GM21381 (cell line): Measurements from ENCODE around the gene CALCB.

Source experiments
- ATAC-seq: cut with Tn5 transposase; IDR thresholded peaks from one replicate; pipeline ENCODE4 v1.9.1; 2021; ENCODE audit warnings: mild to moderate bottlenecking, moderate library complexity; ENCODE audit not compliant: unreplicated experiment

Gene CALCB

DNA sequence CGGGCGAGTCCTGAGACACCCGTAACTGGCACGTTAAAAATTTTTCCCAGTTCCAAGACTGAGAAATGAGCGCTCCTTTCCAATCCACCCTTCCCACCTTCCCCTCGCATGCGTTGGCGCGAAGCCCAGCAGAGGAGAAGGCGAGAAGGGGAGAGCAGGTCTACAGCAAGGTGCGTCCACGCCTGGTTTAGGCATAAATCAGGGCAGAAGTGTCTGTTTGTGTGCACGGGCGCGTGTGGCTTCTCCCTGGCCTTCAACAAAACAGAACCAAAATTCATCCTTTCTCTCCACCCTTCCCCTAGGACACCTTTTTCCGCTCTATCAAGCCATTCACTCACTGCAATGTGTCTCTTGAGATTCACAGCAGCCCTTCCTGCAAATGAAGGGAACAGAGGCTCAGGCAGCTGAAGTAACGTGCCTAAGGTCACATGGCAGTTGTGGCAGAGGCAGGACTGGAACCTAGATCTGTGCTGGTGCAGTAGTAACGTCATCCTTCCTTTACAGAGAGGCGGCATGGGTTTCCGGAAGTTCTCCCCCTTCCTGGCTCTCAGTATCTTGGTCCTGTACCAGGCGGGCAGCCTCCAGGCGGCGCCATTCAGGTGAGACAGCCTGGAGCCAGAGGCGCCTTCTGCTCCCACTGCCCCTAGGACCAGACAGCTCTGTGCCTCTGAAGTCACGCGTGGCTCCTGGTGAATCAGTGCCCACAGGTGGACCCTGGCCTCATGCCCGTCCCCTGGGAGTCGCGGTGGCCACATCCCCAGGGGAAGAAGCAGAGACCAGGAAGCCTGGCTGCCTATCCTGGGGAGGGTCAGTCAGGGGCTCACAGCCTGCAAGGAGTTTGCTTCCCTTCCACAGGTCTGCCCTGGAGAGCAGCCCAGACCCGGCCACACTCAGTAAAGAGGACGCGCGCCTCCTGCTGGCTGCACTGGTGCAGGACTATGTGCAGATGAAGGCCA is 1.1 kb downstream of the CALCB start:
- peak; percentile 93 for ATAC-seq

GRCh38 chr11:15075162-15075526 is 1.8 kb downstream of the CALCB start:
- ATAC-seq, result no peak

DNA sequence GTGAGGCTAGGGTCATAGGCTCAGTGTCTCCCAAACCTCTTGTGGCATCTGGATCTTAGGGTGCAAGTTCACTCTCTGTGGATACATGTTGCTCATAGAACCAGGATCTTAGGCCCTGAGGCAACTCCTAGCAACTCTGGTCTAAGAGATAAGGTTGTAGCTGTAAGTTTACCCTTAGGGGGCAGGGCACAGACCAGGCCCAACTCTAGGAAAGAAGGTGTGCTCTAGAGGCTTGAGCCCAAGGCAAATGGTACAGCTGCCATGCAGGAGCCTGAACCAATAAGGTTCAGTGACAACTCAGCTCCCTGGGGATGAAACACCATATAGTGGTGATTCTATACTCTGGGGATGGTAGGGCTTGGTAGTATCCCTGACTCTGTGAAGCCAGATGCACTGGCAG is 17.8 kb downstream of the CALCB start:
- ATAC-seq, result no peak

- ATAC-seq, result no peak
Observed at GRCh38 chr11:15091625-15092024, 18.2 kb downstream of the CALCB start.

GRCh38 chr11:15093432-15093831 is 20.0 kb downstream of the CALCB start:
- ATAC-seq, result no peak

GRCh38 chr11:15095736-15096228 is 22.4 kb downstream of the CALCB start:
- ATAC-seq, result no peak

GRCh38 chr11:15097411-15097810 is 24.0 kb downstream of the CALCB start:
- no peak for ATAC-seq

GRCh38 chr11:15099267-15099666 is 25.9 kb downstream of the CALCB start:
- ATAC-seq, result no peak

GRCh38 chr11:15101072-15101709 is 27.8 kb downstream of the CALCB start:
- ATAC-seq, result peak; percentile 81

GRCh38 chr11:15104166-15104565 is 30.8 kb downstream of the CALCB start:
- no peak for ATAC-seq

DNA sequence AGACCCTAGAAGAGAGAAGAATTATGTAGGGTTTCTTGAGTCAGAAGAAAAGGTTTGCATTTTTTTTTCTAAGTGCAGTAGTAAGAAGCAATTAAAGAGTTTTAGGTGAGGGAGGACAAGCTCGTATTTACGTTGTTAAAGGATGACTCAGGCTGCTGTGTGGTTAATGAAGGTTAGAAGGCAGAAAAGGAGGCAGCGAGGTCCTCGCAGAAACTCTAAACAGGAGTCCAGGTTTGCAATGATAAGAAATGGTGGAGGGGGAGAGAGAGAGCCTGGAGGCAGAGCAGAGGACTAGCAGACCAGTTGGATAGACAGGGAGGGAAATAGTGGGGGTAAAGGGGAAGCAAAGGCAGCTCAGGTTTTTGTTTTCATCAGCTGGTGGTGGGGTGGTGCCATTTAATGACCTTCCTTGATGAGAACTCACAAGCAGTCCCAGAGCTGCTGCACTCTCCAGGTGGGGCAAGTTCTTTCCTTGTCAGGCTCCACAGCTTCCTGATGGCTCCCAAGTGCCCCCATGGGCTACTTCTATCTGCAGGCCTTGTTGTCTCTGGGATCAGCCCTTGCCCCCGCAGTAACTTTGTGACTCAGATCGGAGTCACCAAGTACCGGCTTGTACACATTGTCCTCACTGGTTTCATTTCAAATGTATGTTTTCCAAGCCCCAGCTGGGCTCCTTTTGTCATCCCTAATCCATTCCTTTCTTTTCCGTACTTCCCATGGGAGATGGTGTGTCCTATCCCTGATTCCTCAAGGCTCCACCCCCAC is 33.0 kb downstream of the CALCB start:
- no peak for ATAC-seq

GRCh38 chr11:15107730-15108515 is 34.5 kb downstream of the CALCB start:
- peak; percentile 81 for ATAC-seq

DNA sequence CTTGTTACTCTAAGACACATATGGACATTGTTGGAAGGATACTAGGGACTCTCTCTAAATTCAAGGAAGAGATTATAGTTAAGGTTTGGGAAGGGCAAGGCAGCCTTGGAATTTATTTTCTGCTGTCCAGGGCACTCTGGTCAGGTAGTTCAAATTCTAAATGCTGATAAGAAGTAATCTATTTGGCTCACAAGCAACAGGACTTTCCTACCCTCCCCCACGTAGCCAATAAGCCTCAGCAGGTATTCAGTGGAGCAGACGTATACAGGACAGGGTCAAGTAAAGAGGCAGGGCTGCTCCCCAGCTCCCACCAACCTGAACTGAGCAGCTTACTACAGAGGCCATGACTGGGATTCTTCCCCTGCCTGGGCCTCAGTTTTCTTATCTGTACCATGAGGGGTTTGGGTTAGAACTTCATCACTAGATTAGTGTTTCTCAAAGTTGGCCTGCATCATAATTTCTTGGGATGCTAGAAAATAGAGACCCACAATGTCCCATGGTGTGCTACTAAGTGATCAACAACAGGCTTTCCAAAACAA is 35.3 kb downstream of the CALCB start:
- ATAC-seq, result no peak

DNA sequence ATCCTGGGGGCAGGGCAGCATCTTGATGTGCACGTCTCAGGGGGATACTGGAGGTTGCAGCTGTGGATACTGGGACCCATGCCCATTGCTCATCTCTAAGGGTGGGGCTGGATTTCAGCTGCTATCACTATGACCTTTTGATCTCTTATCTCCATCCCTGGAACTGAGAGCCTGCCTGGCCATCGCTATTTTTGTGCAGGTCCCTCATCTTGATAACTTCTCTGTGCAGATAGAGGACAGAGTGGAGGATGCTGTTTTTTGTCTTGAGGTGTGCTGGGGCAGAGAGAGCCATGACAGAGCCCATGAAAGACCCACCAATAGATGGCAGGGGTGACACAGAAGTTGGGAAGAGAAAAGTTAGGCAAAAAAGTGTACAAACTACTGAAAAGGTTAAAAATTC is 36.2 kb downstream of the CALCB start:
- ATAC-seq, result no peak

GRCh38 chr11:15111215-15111614 is 37.8 kb downstream of the CALCB start:
- no peak for ATAC-seq

DNA sequence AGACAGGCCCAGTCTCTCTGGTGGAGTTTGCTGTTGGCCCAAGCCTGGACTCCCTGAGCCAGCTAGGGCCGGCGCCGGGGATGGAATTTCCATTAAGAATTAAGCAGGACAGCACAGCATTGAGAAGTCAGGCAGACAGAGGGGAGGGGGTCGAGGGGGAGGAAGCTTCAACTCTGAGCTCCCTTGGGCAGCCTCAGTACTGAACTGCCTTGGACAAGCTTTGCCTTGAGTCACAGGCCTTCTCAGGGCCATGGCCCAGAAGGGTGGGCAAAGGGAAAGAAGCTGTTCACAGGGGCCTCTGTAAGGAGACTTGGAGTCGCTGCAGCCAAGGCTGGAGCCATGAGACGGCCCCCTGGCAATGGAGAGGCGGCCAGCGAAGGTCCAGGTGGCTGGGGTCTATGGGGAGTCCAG is 38.7 kb downstream of the CALCB start:
- ATAC-seq, result no peak

- ATAC-seq, result peak; percentile 88
Observed at GRCh38 chr11:15113381-15113780, 40.0 kb downstream of the CALCB start.

GRCh38 chr11:15114501-15115475 is 41.4 kb downstream of the CALCB start, which contains the start of gene INSC:
Gene INSC (plus strand): TSS chr11:15114923. CDS start chr11:15149175, 34,252 bp downstream.
- no peak for ATAC-seq

DNA sequence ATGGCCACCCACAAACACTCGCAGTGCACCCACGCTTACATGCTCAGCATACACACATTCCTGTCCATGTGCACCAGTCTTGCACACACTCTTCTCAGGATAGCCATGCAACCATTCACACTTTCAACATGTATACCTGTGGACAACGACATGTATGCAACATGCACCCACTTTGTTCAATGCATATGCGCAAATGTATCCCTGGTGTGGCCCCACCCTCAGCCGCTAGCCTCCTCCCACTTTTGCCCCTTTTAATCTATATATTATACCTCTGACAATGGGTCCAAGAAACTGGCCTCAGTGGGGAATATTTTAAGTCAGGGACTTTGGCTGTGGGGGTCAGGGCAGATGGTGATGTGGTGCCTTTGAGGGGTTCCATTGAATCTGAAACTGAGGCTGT is 42.3 kb downstream of the CALCB start:
- ATAC-seq, result no peak
